ENCODE results near the gene CHMP1A. TPM values are rescaled to one million over a fixed set of nuclear protein-coding genes. Genes with fewer than 3 reads are reported as not detected.
"Not testable (repeated sequence)": the region's sequence is repeated elsewhere in the genome, so short reads cannot be mapped to it uniquely, and the experiment has no call there.

CHMP1A gene
- polyA plus RNA-seq (ENCODE audit: insufficient read length in 10 of 10) = 10 to 100 TPM; 37.2 to 52.6 (median 46.5) TPM
- long read RNA-seq, donor 1, partial matches to known transcripts = 0 of 15 reads
- long read RNA-seq, donor 1, other reads (novel, unspliced or antisense) = 15 of 15 reads
- long read RNA-seq, donor 2, partial matches to known transcripts = 0 of 13 reads
- long read RNA-seq, donor 2, other reads (novel, unspliced or antisense) = 9 of 13 reads
- long read RNA-seq, donor 3 = 0 reads
- long read RNA-seq, donor 4, partial matches to known transcripts = 0 of 18 reads
- long read RNA-seq, donor 4, other reads (novel, unspliced or antisense) = 16 of 18 reads
- long read RNA-seq, donor 5, partial matches to known transcripts = 0 of 32 reads
- long read RNA-seq, donor 5, other reads (novel, unspliced or antisense) = 29 of 32 reads
- long read RNA-seq, donor 6, partial matches to known transcripts = 0 of 27 reads
- long read RNA-seq, donor 6, other reads (novel, unspliced or antisense) = 25 of 27 reads
- long read RNA-seq, donor 7, partial matches to known transcripts = 0 of 18 reads
- long read RNA-seq, donor 7, other reads (novel, unspliced or antisense) = 18 of 18 reads
- long read RNA-seq, donor 8, partial matches to known transcripts = 0 of 13 reads
- long read RNA-seq, donor 8, other reads (novel, unspliced or antisense) = 8 of 13 reads
- long read RNA-seq, donor 9 = 0 reads

DNA sequence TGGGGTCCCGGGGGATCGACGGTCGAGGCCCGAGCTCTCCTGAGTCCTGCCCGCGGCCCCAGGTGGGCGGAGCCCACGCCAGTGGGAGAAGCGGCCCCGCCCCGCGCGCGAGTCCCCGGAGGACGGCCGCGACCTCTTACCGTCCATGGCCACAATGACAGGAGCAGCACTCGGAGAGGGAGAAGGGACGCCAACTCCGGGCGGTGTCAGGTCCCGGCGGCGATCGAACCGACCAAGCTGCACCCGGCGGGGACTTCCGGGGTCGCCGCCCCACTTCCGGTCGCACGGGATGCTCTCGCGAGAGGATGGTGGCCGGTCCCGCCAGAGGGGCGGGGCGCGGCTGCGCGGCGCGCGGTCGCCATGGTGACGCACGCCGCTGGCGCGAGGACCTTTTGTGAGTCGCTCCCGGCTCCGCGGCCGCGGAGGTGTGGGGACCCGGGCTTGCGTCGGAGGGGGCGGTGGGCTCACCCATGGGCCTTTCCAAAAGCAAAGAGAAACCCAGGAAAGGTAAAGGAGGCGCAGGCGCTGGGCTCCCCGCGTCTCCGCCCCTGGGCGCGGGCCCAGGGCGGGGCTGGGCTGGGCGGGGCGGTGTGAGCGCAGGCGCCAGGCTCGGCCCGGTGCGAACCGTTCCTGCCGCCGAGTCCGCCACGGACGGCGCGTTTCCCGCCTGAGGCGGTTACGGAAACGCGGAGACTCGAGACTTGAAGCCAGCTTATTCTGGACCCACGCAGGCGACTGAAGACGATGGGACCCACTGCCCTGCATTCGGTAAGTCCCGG lies at the start of gene CHMP1A, which contains the start of gene SPATA33:
CHMP1A (minus strand) TSS at position 267 of the 779 bp plus-strand sequence; CDS start at position 147, 120 bp downstream.
SPATA33 (plus strand) TSS at position 395 of the 779 bp plus-strand sequence; CDS start at position 471, 76 bp downstream.
- DNase-seq = peak; percentile 85 to 97 (median 94)

GRCh38 chr16:89706518-89707260 lies 49.2 kb upstream of the CHMP1A start:
- DNase-seq = no peak

GRCh38 chr16:89705006-89705405 lies 47.5 kb upstream of the CHMP1A start:
- no peak for DNase-seq

DNA sequence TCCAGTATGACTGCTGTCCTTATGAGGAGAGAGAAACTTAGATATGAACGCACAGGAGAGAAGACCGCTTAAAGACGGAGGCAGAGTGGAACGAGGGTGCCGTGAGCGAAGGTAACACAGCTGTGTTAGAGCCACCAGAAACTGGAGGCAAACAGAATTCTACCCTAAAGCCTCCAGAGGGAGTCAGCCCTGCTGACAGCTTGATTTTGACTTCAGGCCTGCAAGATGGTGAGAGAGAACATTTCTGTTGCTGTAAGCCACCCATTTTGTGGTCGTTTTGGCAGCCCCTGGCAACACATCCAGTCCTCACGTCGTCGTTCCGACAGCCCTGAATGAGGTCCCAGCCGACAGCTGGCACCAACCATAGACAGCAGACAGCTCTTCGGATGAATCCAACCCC lies 46.8 kb upstream of the CHMP1A start:
- DNase-seq = no peak

DNA sequence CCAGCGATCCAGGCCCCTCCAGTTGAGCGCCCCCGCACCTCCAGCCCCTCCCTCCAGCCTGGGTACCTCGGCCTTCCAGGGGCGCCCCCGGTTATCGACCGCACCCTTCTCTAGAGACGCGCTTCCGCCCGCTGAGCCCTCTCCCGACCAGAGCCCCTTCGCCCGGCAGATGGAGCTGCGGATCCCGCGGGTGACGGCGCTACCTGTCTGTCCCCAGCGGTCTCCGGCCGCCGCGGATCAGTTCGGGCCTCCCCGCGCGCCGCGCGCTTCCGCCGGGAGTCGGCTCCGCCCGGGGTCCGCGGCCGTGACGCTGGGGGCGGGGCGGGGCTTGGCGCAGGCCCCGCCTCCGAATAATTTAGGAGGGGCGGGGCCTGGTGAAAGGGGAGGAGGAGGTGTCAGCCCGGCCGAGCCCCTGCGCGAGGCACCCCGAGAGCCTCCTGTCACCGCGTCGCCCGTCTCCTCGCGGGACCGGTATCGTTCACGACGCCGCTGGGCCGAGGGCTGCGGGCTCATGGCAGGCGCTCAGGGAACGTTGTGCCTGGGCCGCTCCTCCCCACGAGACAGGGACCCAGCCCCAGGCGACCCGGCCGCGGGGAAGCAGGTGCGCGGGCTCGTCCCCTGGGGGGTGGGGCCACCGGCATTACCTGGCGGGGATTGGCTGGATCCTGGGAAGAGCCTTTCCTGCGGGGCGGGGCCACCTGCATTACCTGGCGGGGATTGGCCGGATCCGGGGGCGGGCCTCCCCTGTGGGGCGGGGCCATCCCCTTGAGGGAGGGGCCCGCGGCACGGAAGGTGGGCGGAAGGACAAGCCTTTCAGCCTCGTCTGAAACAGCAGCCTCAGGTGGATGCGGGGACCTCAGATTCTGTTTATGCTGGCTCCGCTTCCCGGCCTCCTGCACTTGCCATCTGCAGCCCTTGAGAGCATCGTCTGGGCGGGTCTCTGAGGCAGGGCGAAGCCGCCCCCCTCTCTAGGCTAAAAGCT lies 44.2 kb upstream of the CHMP1A start, which contains the start of gene SPATA2L:
SPATA2L (minus strand) TSS at position 281 of the 982 bp plus-strand sequence. CDS start 473 bp downstream, outside the sequence.
- DNase-seq = peak; percentile 61 to 88 (median 85)

- DNase-seq = peak in 1 of 3 donors; percentile 75
These were observed 43.3 kb upstream of the CHMP1A start for GRCh38 chr16:89700649-89701424.

DNA sequence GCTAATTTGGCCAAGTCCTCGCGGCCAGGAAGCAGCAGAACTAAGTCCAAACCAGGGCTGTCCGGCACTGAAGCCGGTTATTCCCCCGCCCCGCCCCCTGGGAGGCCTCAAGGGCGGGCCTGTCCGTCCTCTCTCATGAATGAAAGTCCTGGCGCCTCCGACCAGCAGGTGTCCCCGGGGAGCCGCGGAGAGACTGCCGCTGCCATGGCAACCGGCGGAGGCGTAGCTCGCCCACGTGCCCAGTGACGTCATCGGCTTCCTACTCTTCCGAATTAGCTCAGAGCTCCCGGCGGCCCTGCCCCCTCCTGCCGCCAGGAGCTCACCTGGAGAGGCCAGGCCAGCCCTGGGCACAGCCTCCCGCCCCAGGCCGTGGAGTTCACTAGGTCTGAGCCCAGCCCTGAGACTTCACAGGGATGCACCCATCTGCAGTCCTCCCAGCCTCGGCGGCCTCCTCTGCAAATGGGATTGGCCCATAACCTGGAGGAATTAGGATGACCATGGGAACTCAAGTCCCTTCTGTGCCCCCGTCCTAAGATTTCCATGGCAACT lies 42.7 kb upstream of the CHMP1A start:
- peak; percentile 91 to 94 (median 93) for DNase-seq

GRCh38 chr16:89699629-89700099 lies 42.2 kb upstream of the CHMP1A start:
- not testable (repeated sequence) for DNase-seq

DNA sequence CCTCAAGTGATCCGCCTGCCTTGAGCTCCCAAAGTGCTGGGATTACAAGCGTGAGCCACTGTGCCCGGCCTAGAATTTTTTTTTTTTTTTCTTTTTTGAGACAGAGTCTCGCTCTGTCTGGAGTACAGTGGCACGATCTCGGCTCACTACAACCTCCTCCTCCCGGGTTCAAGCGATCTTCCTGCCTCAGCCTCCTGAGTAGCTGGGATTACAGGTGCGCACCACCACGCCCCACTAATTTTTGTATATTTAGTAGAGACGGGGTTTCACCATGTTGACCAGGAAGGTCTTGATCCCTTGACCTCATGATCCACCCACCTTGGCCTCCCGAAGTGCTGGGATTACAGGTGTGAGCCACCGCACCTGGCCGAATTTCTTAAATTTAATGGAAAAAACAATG lies 41.2 kb upstream of the CHMP1A start:
- not testable (repeated sequence) for DNase-seq

- peak in 1 of 3 donors; percentile 60 for DNase-seq
These were observed 40.3 kb upstream of the CHMP1A start for GRCh38 chr16:89697616-89698331.

GRCh38 chr16:89697161-89697615 lies 39.7 kb upstream of the CHMP1A start:
- DNase-seq = peak in 1 of 3 donors; percentile 75

- no peak for DNase-seq
These were observed 39.2 kb upstream of the CHMP1A start for GRCh38 chr16:89696670-89697128.

DNA sequence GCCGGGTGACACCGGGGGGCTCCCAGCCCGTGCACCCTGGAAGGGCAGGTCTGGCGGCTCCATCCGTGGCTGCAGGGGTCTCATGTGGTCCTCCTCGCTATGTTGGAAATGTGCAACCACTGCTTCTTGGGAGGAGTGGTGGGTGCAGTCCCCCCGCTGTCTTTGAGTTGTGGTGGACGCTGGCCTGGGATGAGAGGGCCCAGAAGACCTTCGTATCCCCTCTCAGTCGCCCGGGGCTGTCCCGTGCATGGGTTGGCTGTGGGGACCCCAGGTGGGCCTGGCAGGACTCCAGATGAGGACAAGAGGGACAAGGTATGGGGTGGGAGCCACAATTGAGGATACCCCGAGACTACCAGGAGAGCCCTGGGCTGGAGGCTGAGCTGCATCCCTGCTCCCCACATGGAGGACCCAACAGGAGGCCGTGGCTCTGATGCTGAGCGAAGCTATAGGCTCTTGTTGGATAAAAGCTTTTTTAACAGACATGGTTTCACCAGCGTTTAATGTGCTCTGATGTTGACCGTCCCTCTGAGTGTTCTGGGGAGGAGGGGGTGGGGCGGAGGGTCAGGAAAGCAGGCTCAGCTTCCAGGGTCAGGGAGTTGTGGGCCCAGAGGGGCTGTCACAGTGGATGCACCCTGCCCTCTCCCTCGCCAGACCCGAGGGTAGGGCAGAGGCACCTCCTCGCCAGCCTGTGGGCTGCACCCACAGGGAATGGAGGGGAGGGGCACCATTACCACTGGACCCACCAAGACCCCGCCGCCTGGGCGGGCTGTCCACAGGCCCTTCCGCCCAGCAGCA lies 38.6 kb upstream of the CHMP1A start:
- DNase-seq = no peak

DNA sequence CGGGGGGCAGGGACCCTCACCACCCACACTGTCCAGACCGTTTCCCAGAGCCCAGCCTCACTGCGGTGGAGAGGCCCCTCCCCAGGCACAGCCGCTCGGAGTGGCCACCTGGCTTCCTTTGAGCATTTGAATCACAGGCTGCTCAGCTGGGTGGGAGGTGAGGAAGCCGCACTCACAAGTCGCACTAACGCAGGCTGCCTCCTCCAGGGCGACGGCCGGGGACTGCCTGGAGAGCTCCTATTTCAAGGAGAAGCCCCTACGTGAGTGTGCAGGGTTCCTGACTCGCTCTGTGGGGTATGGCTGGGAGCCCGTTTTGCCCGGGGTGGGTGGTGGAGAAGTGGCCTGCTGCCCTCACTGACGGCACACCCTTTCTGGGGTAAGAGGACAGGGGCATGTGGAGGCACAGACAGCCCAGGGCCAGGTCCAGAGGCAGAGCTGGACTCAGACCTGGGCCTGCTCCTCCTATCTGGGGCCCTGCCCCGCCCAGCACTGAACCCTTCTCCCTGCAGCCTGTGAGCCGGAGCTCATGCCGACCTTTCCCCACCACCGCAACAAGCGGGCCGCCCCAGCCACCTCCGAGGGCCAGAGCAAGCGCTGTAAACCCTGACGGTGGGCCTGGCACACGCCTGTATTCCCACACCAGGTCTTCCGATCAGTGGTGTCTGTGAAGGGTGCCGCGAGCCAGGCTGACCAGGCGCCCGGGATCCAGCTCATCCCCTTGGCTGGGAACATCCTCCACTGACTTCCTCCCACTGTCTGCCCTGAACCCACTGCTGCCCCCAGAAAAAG lies 37.8 kb upstream of the CHMP1A start:
- no peak for DNase-seq

- DNase-seq = not testable (repeated sequence)
These were observed 37.2 kb upstream of the CHMP1A start for GRCh38 chr16:89694784-89695085.
